ENCODE measurements around the gene HOGA1. TPM values are rescaled to one million over a fixed set of nuclear protein-coding genes. Genes with fewer than 3 reads are reported as not detected.
A peak's percentile ranks its signal among the peaks of the same experiment; 100 is the strongest.

The HOGA1 gene
- total RNA-seq, 3 donors from 2014 or later: 1.9 to 11.0 (median 2.3) TPM

DNA sequence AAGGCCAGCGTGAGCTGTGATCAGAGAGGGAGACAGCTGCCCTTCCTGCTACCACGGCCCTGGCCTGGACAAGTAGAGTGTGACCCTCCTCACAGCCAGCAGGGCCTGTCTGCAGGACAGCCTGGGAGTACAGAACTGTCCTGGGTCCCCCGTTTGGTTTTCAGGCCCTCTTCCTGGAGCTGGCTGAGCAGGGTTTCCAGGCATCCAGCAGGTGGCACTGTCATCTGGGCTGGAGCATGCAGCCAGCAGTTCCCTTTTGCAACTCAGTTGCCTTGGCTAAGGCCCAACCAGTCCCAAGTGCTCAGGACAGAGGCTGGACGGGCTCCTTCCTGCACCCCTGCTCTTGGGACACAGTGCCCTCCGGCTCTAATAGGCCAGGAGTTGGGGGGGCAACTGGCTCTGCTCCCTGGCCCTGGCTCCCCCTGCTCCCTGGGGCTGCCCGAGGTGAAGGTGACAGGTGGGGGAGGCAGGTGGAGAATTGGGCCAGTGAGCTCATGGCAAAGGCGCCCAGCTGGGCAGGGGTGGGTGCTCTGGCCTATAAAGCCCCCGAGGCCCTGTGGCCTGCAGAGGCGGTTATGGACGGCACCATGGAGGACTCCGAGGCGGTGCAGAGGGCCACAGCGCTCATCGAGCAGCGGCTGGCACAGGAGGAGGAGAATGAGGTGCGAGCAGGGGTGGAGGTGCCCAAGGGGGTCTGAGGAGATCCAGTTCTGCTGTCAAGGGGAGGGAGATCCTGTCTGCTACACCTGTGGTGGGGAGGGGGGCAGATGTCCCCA lies 11.8 kb upstream of the HOGA1 start, which contains the start of gene ANKRD2:
TSS of gene ANKRD2 (plus strand) at position 566 of the 776 bp plus-strand sequence. CDS start at position 576, 10 bp downstream.
- no peak for TF ChIP-seq POLR2A (IDR thresholded peaks at IDR 0.05)
- TF ChIP-seq, protein P1, sequence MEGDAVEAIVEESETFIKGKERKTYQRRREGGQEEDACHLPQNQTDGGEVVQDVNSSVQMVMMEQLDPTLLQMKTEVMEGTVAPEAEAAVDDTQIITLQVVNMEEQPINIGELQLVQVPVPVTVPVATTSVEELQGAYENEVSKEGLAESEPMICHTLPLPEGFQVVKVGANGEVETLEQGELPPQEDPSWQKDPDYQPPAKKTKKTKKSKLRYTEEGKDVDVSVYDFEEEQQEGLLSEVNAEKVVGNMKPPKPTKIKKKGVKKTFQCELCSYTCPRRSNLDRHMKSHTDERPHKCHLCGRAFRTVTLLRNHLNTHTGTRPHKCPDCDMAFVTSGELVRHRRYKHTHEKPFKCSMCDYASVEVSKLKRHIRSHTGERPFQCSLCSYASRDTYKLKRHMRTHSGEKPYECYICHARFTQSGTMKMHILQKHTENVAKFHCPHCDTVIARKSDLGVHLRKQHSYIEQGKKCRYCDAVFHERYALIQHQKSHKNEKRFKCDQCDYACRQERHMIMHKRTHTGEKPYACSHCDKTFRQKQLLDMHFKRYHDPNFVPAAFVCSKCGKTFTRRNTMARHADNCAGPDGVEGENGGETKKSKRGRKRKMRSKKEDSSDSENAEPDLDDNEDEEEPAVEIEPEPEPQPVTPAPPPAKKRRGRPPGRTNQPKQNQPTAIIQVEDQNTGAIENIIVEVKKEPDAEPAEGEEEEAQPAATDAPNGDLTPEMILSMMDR (IDR thresholded peaks at IDR 0.05): peak; percentile 63 to 86 (median 80)
- peak in 1 of 3 donors; percentile 29 for TF ChIP-seq POLR2AphosphoS5 (IDR thresholded peaks at IDR 0.05)
- no peaks in the 10 kb centered on the region for H3K4me1 ChIP-seq
- peak; percentile 61 to 74 for DNase-seq (ENCODE audit: low spot score in 2 of 2)
- intact Hi-C loops (cut with DNase I; ENCODE audit: low total_unique reads): no loop called here
- H3K9me3 ChIP-seq: no peaks in the 10 kb centered on the region
- peak within 1 kb of the TSS; percentile 79 to 80 for H3K27ac ChIP-seq
- no peaks in the 10 kb centered on the region for H3K27me3 ChIP-seq
- H3K36me3 ChIP-seq: no peaks in the 10 kb centered on the region
- no peak within 1 kb of the TSS for H3K4me3 ChIP-seq

DNA sequence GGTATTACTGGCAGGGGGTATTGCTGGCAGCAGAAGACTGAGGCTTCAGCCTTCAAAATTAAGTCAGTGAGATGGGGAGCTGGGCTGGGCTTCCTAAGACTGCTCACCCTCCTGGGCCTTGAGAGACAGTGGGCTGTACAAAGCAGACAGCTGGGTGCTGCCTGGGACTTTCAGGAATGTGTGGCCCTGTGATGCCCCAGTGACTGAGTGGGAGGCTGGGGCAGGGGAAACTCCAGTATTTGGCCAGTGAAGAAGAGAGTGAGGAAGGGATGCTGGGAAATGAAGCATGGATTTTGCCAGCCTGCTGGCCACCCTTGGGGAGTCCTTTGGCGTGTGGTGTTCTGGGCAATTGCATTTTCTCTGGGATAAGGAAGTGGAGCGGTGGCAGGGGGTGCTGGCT lies 11.2 kb upstream of the HOGA1 start:
- intact Hi-C loops (cut with DNase I; ENCODE audit: low total_unique reads): no loop called here
- Histone ChIP-seq H3K27ac (peak overlapping the region in 1 of 2 donors; percentile 79), H3K36me3 (no peaks in the 10 kb centered on the region), H3K27me3 (no peaks in the 10 kb centered on the region), H3K4me3 (no peak overlapping the region), H3K4me1 (no peaks in the 10 kb centered on the region), H3K9me3 (no peaks in the 10 kb centered on the region)
- TF ChIP-seq POLR2A (IDR thresholded peaks at IDR 0.05): no peak
- TF ChIP-seq POLR2AphosphoS5 (IDR thresholded peaks at IDR 0.05): no peak
- TF ChIP-seq, protein P1 (IDR thresholded peaks at IDR 0.05): no peak
- no peak for DNase-seq (ENCODE audit: low spot score in 2 of 2)

DNA sequence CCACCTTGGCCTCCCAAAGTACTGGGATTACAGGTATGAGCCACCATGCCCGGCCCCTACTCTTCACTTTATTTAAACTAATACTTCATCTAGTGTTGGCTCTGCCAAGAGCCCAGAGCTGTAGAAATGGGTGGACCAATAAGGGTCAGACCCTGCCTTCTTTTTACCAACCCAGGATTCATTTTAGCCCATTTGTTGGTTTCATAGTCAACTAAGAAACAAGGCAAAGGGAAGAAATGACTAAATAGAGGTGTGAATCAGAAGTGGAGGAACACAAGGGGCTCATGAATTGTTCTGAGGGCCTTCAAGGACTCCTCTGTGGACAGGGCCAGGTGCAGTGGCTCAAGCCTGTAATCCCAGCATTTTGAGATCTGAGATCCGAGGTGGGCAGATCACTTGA lies 10.5 kb upstream of the HOGA1 start:
- Histone ChIP-seq H3K27me3 (no peaks in the 10 kb centered on the region), H3K4me3 (no peak overlapping the region), H3K36me3 (no peaks in the 10 kb centered on the region), H3K9me3 (no peaks in the 10 kb centered on the region), H3K27ac (peak overlapping the region in 1 of 2 donors; percentile 80), H3K4me1 (no peaks in the 10 kb centered on the region)
- intact Hi-C loops (cut with DNase I; ENCODE audit: low total_unique reads): no loop called here
- no peak for DNase-seq (ENCODE audit: low spot score in 2 of 2)
- TF ChIP-seq, protein P1 (IDR thresholded peaks at IDR 0.05): no peak
- TF ChIP-seq POLR2A (IDR thresholded peaks at IDR 0.05) (no peak), POLR2AphosphoS5 (IDR thresholded peaks at IDR 0.05) (no peak)

DNA sequence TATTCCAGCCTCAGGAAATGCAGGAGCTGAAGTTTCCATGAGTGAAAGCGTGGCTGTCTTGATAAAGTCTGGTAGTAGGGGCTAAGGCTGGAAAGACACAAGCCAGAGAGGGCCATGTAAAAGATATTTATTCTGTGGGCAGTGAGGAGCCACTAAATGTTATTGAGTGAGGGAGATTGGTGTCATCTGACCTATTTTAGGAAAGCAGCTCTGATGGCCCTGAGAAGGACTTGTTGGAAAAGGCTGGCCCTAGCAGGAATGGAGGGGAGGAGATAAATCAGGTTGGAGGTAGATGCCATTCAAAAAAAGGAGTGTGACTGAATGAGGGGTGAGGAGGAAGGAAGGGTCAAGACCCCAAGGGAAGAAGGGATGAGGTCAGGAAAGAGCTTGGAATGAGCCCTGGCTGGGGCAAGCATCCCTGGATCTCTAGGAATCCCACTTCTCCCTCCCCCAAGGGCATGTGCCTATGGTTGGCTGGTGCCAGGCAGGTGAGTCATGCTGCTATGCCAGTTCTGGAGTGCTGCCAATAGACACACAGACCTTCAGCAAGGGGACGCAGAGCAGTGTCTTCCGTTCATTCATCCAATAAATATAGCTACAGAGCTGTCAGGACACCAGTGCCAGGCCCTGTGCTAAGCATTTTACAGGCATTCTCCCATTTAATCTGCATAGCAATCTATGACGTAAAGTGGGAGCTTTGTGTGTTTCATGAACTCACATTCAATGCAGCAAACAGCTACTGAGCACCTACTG lies 9.6 kb upstream of the HOGA1 start:
- TF ChIP-seq, protein P1 (IDR thresholded peaks at IDR 0.05): no peak
- peak; percentile 50 to 84 (median 71) for TF ChIP-seq POLR2AphosphoS5 (IDR thresholded peaks at IDR 0.05)
- no peak for TF ChIP-seq POLR2A (IDR thresholded peaks at IDR 0.05)
- Histone ChIP-seq H3K36me3 (no peaks in the 10 kb centered on the region), H3K27me3 (no peaks in the 10 kb centered on the region), H3K4me1 (no peaks in the 10 kb centered on the region), H3K9me3 (no peaks in the 10 kb centered on the region), H3K27ac (peak overlapping the region; percentile 60 to 80), H3K4me3 (no peak overlapping the region)
- peak; percentile 87 to 95 for DNase-seq (ENCODE audit: low spot score in 2 of 2)
- intact Hi-C loops (cut with DNase I; ENCODE audit: low total_unique reads): no loop called here

All from breast epithelium (tissue), 4 donors.